OCI-LY1 (cell line): ENCODE data around the gene SP8.

Source experiments
- CTCF ChIP-seq: fragments of 200-600 bp; sonication (generic), shearing (Covaris generic); IDR thresholded peaks from 2 replicates; pipeline ENCODE4 v1.5.1; 2017; ENCODE audit warnings: mild to moderate bottlenecking, antibody characterized with exemption, low read length, moderate library complexity, mixed read lengths
- EZH2 ChIP-seq: fragments of 200-600 bp; sonication (generic), shearing (Covaris generic); IDR thresholded peaks from 2 replicates; pipeline ENCODE4 v1.8.0; 2017; ENCODE audit warnings: borderline replicate concordance, mixed run types, mild to moderate bottlenecking, antibody characterized with exemption, low read length, moderate library complexity, mixed read lengths

GRCh38 chr7:20788420-20788990, 1.8 kb upstream of the SP8 start:
- TF ChIP-seq CTCF (no peak), EZH2 (no peak)
